PFSK-1 (cell line): ENCODE measurements around the gene CYBA.

Experiments
- POLR2AphosphoS5 ChIP-seq: IDR thresholded peaks from 2 replicates; pipeline ENCODE4 v1.6.1; 2012; ENCODE audit warnings: low read depth, mild to moderate bottlenecking, control low read depth, low read length, moderate library complexity
- REST ChIP-seq, 2 experiments: IDR thresholded peaks; 2 replicates each; pipeline versions ENCODE4 v1.6.1 to v1.8.0; 2011 to 2012; ENCODE audit warnings: low read depth in 2 of 2, low read length in 2 of 2, control low read depth in 1 of 2, inconsistent platforms in 1 of 2, mild to moderate bottlenecking in 1 of 2, moderate library complexity in 1 of 2; ENCODE audit not compliant: insufficient read depth in 1 of 2
- SIN3A ChIP-seq: IDR thresholded peaks from 2 replicates; pipeline ENCODE4 v1.6.1; 2012; ENCODE audit warnings: mild to moderate bottlenecking, low read length, moderate library complexity, borderline replicate concordance; ENCODE audit not compliant: insufficient read depth
- TAF1 ChIP-seq: IDR thresholded peaks from 2 replicates; pipeline ENCODE4 v1.6.1; 2012; ENCODE audit warnings: low read length, control low read depth, borderline replicate concordance; ENCODE audit not compliant: insufficient read depth

GRCh38 chr16:88610909-88611812, 39.7 kb downstream of the CYBA start:
- TF ChIP-seq SIN3A, result no peak
- TF ChIP-seq REST (IDR thresholded peaks at IDR 0.05; ENCODE audit: insufficient read depth in 1 of 2, low read depth in 2 of 2, low read length in 2 of 2), result no peak
- no peak for TF ChIP-seq TAF1
- no peak for TF ChIP-seq POLR2AphosphoS5
